HepG2 (cell line): ENCODE measurements around the gene MPC1. TPM values are rescaled to one million over a fixed set of nuclear protein-coding genes. Genes with fewer than 3 reads are reported as not detected.

Source experiments
- BRD4 ChIP-seq: sonication (generic); formaldehyde crosslinking; IDR thresholded peaks from 2 replicates; pipeline ENCODE4 v1.4.0; 2020; ENCODE audit warnings: missing genetic modification reagents
- ETV5 ChIP-seq: IDR thresholded peaks from 2 replicates; pipeline ENCODE4 v1.6.1; 2018; ENCODE audit warnings: missing biosample characterization, missing genetic modification reagents, inconsistent platforms, borderline replicate concordance
- HDAC2 ChIP-seq: sonication (generic); formaldehyde crosslinking; IDR thresholded peaks from 2 replicates; pipeline ENCODE4 v1.4.0; 2020; ENCODE audit warnings: missing genetic modification reagents
- IKZF5 ChIP-seq: IDR thresholded peaks from 2 replicates; pipeline ENCODE4 v1.6.1; 2018; ENCODE audit warnings: missing genetic modification reagents, mild to moderate bottlenecking, missing compliant biosample characterization
- IRX3 ChIP-seq: sonication (generic); formaldehyde crosslinking; IDR thresholded peaks from 2 replicates; pipeline ENCODE4 v1.8.1; 2023; ENCODE audit warnings: mild to moderate bottlenecking, low read depth, missing genetic modification reagents, borderline replicate concordance
- JUN ChIP-seq: sonication (generic); formaldehyde crosslinking; IDR thresholded peaks from 2 replicates; pipeline ENCODE4 v1.4.0; 2020; ENCODE audit warnings: mild to moderate bottlenecking, missing genetic modification reagents
- MTA1 ChIP-seq: sonication (generic); formaldehyde crosslinking; IDR thresholded peaks from 2 replicates; pipeline ENCODE4 v1.4.0; 2020; ENCODE audit warnings: missing genetic modification reagents, mild to moderate bottlenecking, borderline replicate concordance
- NPAS2 ChIP-seq: sonication (generic); formaldehyde crosslinking; IDR thresholded peaks from 2 replicates; pipeline ENCODE4 v1.8.0; 2022; ENCODE audit warnings: mild to moderate bottlenecking, missing genetic modification reagents, borderline replicate concordance
- RELA ChIP-seq: sonication (generic); formaldehyde crosslinking; IDR thresholded peaks from 2 replicates; pipeline ENCODE4 v1.4.0; 2020; ENCODE audit warnings: missing genetic modification reagents
- RFX5 ChIP-seq: IDR thresholded peaks from 2 replicates; pipeline ENCODE4 v1.6.1; 2011; ENCODE audit warnings: low read depth, low read length, improper control_type of control experiment
- SALL1 ChIP-seq: sonication (generic); formaldehyde crosslinking; IDR thresholded peaks from 2 replicates; pipeline ENCODE4 v1.8.0; 2022; ENCODE audit warnings: mild to moderate bottlenecking, missing genetic modification reagents
- ZBTB42 ChIP-seq: sonication (generic); formaldehyde crosslinking; IDR thresholded peaks from 2 replicates; pipeline ENCODE4 v1.5.0; 2020; ENCODE audit warnings: mild to moderate bottlenecking, missing genetic modification reagents
- ZNF121 ChIP-seq: sonication (generic); formaldehyde crosslinking; IDR thresholded peaks from 2 replicates; pipeline ENCODE4 v1.5.0; 2020; ENCODE audit warnings: mild to moderate bottlenecking, missing genetic modification reagents
- ZNF672 ChIP-seq: sonication (generic); formaldehyde crosslinking; IDR thresholded peaks from 2 replicates; pipeline ENCODE4 v1.8.1; 2022; ENCODE audit warnings: missing genetic modification reagents
- ZNF780A ChIP-seq: sonication (generic); formaldehyde crosslinking; IDR thresholded peaks from 2 replicates; pipeline ENCODE4 v1.8.0; 2022; ENCODE audit warnings: mild to moderate bottlenecking, missing genetic modification reagents, moderate library complexity
- ZNF839 ChIP-seq: sonication (generic); formaldehyde crosslinking; IDR thresholded peaks from 2 replicates; pipeline ENCODE4 v1.4.0; 2020; ENCODE audit warnings: missing genetic modification reagents, mild to moderate bottlenecking, borderline replicate concordance
- polyA plus RNA-seq, 8 experiments: library from polyadenylated mRNA; depleted of rRNA in 3 of 8; stranded (reverse) in 7 of 8; unstranded in 1 of 8; fragments of >200 nt; fragmentation: Illumina TruSeq in 4 of 8; extraction: Trizol in 4 of 8; gene quantifications; 2 replicates each; pipeline versions ENCODE4 v1.2.1 to v1.2.3, GENCODE V29; 2011 to 2016; ENCODE audit warnings: low read depth in 4 of 8, missing spikeins in 1 of 8, mixed read lengths in 1 of 8; ENCODE audit not compliant: insufficient read depth in 1 of 8
- total RNA-seq, 5 experiments: library from RNA; depleted of rRNA; stranded (reverse); fragments of >200 nt; fragmentation: Illumina TruSeq; extraction: Trizol; gene quantifications; 2 replicates each; pipeline ENCODE4 v1.2.3, GENCODE V29; 2016; ENCODE audit warnings: low read depth in 1 of 5
- TF ChIP-seq, protein P1 (sequence below): sonication (generic); formaldehyde crosslinking; IDR thresholded peaks from 2 replicates; pipeline ENCODE4 v1.4.0; 2020; ENCODE audit warnings: low read depth, mild to moderate bottlenecking, missing genetic modification reagents
- TF ChIP-seq, protein P2 (sequence below): sonication (generic); formaldehyde crosslinking; IDR thresholded peaks from one replicate; pipeline ENCODE4 v1.5.1; 2020; ENCODE audit warnings: mild to moderate bottlenecking, missing genetic modification reagents; ENCODE audit errors: not compliant biosample characterization

The MPC1 gene
- total and polyA plus RNA-seq, 2 of the 13 experiments (the other 11 are each of a cell fraction or from before 2014, with no cell fraction given) = 189 to 214 TPM

GRCh38 chr6:166382933-166383801, at the start of gene MPC1 (continued):
- TF ChIP-seq JUN = no peak
- no peak for TF ChIP-seq ZNF672 (CRISPR knock-in tag)
- TF ChIP-seq ZBTB42 = no peak
- peak; percentile 80 for TF ChIP-seq RFX5
- TF ChIP-seq, protein P1, sequence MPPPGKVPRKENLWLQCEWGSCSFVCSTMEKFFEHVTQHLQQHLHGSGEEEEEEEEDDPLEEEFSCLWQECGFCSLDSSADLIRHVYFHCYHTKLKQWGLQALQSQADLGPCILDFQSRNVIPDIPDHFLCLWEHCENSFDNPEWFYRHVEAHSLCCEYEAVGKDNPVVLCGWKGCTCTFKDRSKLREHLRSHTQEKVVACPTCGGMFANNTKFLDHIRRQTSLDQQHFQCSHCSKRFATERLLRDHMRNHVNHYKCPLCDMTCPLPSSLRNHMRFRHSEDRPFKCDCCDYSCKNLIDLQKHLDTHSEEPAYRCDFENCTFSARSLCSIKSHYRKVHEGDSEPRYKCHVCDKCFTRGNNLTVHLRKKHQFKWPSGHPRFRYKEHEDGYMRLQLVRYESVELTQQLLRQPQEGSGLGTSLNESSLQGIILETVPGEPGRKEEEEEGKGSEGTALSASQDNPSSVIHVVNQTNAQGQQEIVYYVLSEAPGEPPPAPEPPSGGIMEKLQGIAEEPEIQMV (CRISPR knock-in tag) = no peak
- 0 out of 2 replicates have a peak, but pooled peaks have one; percentile 51 for TF ChIP-seq RELA (CRISPR knock-in tag)
- peak; percentile 89 for TF ChIP-seq SALL1 (CRISPR knock-in tag)
- no peak; the same call in 1 of the 2 replicates for TF ChIP-seq ETV5 (CRISPR knock-in tag)
- TF ChIP-seq ZNF839 (CRISPR knock-in tag) = no peak; the same call in 1 of the 2 replicates
- TF ChIP-seq, protein P2, sequence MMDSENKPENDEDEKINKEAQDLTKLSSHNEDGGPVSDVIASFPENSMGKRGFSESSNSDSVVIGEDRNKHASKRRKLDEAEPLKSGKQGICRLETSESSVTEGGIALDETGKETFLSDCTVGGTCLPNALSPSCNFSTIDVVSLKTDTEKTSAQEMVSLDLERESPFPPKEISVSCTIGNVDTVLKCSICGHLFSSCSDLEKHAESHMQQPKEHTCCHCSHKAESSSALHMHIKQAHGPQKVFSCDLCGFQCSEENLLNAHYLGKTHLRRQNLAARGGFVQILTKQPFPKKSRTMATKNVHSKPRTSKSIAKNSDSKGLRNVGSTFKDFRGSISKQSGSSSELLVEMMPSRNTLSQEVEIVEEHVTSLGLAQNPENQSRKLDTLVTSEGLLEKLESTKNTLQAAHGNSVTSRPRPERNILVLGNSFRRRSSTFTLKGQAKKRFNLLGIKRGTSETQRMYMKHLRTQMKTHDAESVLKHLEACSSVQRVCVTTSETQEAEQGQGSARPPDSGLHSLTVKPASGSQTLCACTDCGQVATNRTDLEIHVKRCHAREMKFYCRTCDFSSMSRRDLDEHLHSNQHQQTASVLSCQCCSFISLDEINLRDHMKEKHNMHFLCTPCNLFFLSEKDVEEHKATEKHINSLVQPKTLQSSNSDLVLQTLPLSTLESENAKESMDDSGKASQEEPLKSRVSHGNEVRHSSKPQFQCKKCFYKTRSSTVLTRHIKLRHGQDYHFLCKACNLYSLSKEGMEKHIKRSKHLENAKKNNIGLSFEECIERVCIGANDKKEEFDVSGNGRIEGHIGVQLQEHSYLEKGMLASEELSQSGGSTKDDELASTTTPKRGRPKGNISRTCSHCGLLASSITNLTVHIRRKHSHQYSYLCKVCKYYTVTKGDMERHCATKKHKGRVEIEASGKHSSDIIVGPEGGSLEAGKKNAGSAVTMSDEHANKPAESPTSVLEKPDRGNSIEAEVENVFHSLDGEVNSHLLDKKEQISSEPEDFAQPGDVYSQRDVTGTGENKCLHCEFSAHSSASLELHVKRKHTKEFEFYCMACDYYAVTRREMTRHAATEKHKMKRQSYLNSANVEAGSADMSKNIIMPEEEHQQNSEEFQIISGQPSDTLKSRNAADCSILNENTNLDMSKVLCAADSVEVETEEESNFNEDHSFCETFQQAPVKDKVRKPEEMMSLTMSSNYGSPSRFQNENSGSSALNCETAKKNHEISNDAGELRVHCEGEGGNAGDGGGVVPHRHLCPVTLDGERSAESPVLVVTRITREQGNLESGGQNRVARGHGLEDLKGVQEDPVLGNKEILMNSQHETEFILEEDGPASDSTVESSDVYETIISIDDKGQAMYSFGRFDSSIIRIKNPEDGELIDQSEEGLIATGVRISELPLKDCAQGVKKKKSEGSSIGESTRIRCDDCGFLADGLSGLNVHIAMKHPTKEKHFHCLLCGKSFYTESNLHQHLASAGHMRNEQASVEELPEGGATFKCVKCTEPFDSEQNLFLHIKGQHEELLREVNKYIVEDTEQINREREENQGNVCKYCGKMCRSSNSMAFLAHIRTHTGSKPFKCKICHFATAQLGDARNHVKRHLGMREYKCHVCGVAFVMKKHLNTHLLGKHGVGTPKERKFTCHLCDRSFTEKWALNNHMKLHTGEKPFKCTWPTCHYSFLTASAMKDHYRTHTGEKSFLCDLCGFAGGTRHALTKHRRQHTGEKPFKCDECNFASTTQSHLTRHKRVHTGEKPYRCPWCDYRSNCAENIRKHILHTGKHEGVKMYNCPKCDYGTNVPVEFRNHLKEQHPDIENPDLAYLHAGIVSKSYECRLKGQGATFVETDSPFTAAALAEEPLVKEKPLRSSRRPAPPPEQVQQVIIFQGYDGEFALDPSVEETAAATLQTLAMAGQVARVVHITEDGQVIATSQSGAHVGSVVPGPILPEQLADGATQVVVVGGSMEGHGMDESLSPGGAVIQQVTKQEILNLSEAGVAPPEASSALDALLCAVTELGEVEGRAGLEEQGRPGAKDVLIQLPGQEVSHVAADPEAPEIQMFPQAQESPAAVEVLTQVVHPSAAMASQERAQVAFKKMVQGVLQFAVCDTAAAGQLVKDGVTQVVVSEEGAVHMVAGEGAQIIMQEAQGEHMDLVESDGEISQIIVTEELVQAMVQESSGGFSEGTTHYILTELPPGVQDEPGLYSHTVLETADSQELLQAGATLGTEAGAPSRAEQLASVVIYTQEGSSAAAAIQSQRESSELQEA (CRISPR knock-in tag) = peak; percentile 84
- peak; percentile 52; the same call in 1 of the 2 replicates for TF ChIP-seq ZNF121 (CRISPR knock-in tag)
- TF ChIP-seq MTA1 = peak; percentile 55; the same call in 1 of the 2 replicates
- TF ChIP-seq ZNF780A (CRISPR knock-in tag) = no peak; the same call in 1 of the 2 replicates
- no peak; the same call in none of the 2 replicates for TF ChIP-seq IKZF5 (CRISPR knock-in tag)
- peak; percentile 92; the same call in 1 of the 2 replicates for TF ChIP-seq IRX3 (CRISPR knock-in tag)
- peak; percentile 63; the same call in 1 of the 2 replicates for TF ChIP-seq HDAC2 (CRISPR knock-in tag)
- no peak for TF ChIP-seq NPAS2 (CRISPR knock-in tag)
- TF ChIP-seq BRD4 = peak; percentile 47
